Measurements from ENCODE around the gene ZNF559.

DNA sequence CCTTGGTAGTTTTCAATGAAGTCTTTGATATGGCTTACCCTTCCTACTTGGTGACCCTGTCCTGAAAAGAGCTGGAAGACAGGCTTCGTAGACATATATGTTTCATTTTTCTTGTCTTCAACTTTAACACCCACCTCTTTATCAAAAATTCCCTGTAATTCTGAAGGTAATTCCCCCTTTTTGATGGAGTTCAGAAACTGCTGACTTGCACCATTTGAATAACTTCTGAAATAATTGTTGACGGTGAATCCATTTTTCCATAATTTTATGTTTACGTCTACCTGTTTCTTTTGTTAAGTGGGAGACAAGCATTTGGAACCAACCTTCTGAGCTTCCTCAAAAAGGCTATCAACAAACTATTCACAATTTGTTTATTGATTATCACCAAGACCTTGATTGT is 24.3 kb downstream of the ZNF559 start:
- TF ChIP-seq JUN (IDR thresholded peaks at IDR 0.05; ENCODE audit: low read depth, low read length) (no peak), RAD21 (IDR thresholded peaks at IDR 0.05 in 1 of 2, conservative IDR thresholded peaks at IDR 0.05 in 1 of 2; ENCODE audit: low read depth in 2 of 2, low read length in 2 of 2) (no peak), HDAC2 (IDR thresholded peaks at IDR 0.05; ENCODE audit: borderline replicate concordance in 1 of 2, low read depth in 2 of 2, low read length in 2 of 2) (no peak), MAFK (IDR thresholded peaks at IDR 0.05; ENCODE audit: low read depth, low read length) (no peak), CHD1 (IDR thresholded peaks at IDR 0.05; ENCODE audit: low read depth, low read length) (no peak), SRF (IDR thresholded peaks at IDR 0.05; ENCODE audit: low read depth, low read length) (no peak)
- TF ChIP-seq, protein P1, sequence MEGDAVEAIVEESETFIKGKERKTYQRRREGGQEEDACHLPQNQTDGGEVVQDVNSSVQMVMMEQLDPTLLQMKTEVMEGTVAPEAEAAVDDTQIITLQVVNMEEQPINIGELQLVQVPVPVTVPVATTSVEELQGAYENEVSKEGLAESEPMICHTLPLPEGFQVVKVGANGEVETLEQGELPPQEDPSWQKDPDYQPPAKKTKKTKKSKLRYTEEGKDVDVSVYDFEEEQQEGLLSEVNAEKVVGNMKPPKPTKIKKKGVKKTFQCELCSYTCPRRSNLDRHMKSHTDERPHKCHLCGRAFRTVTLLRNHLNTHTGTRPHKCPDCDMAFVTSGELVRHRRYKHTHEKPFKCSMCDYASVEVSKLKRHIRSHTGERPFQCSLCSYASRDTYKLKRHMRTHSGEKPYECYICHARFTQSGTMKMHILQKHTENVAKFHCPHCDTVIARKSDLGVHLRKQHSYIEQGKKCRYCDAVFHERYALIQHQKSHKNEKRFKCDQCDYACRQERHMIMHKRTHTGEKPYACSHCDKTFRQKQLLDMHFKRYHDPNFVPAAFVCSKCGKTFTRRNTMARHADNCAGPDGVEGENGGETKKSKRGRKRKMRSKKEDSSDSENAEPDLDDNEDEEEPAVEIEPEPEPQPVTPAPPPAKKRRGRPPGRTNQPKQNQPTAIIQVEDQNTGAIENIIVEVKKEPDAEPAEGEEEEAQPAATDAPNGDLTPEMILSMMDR (IDR thresholded peaks at IDR 0.05; ENCODE audit: control extremely low read depth in 1 of 3, insufficient read depth in 1 of 3, low read depth in 1 of 3, low read length in 3 of 3): no peak

Measured in H1 (cell line).